Left lung (tissue), 10 donors: ENCODE measurements around the gene TRIP10. TPM values are rescaled to one million over a fixed set of nuclear protein-coding genes. Genes with fewer than 3 reads are reported as not detected.
A peak's percentile ranks its signal among the peaks of the same experiment; 100 is the strongest.

Experiments used
- ATAC-seq: fragments of 200-7000 bp; cut with Tn5 transposase; one replicate; pipeline ENCODE4 v1.9.1; 2020; ENCODE audit warnings: moderate library complexity
- DNase-seq, 4 donors: peaks; one replicate each; pipeline ENCODE4 v3.0.0-alpha.2; 2013 to 2020
- H3K27ac ChIP-seq, 2 donors: fragments of 200-600 bp; sonication (generic) in 1 of 2; one replicate each; pipeline versions ENCODE4 v1.5.0 to v1.8.0; 2020 to 2021
- H3K27me3 ChIP-seq, 2 donors: fragments of 200-600 bp; sonication (generic) in 1 of 2; one replicate each; pipeline versions ENCODE4 v1.5.0 to v1.8.0; 2020 to 2021
- H3K36me3 ChIP-seq, 2 donors: fragments of 200-600 bp; sonication (generic) in 1 of 2; one replicate each; pipeline versions ENCODE4 v1.5.0 to v1.8.0; 2020 to 2021
- H3K4me1 ChIP-seq, 2 donors: fragments of 200-600 bp; one replicate each; pipeline ENCODE4 v1.8.0; 2021
- H3K4me3 ChIP-seq, 2 donors: fragments of 200-600 bp; sonication (generic) in 1 of 2; one replicate each; pipeline versions ENCODE4 v1.5.0 to v1.8.0; 2020 to 2021; ENCODE audit warnings: mild to moderate bottlenecking in 1 of 2
- H3K9me3 ChIP-seq, 2 donors: fragments of 200-600 bp; sonication (generic) in 1 of 2; one replicate each; pipeline versions ENCODE4 v1.5.0 to v1.8.0; 2020 to 2021
- CTCF ChIP-seq, 2 donors: fragments of 200-600 bp; sonication (generic) in 1 of 2; IDR thresholded peaks; one replicate each; pipeline versions ENCODE4 v1.5.0 to v1.8.0; 2021; ENCODE audit warnings: antibody characterized with exemption in 2 of 2
- intact Hi-C, 2 donors: fragments of 100-400 bp; cut with DNase I; formaldehyde crosslinking; loops; one replicate each; pipeline versions ENCODE4 v1.11.2 to v1.14.2; 2022
- polyA plus RNA-seq, 6 donors: library from polyadenylated mRNA; unstranded; fragments of 120-200 nt; gene quantifications; one replicate each; pipeline ENCODE4 v1.2.1, GENCODE V29; 2013; ENCODE audit not compliant: insufficient read length in 6 of 6
- total RNA-seq, 2 donors: library from RNA; stranded (reverse); fragmentation: NEBNext Ultra II Directional; extraction: Animal tissue kit (Norgen Biotek cat#: 25700); gene quantifications; one replicate each; pipeline ENCODE4 v1.2.1, GENCODE V29; 2021
- donor health status: DM: no; HTN: yes; CAD: no.
- donor health status: DM: no; HTN: no; CAD: no.

The TRIP10 gene
- total and polyA plus RNA-seq, 8 donors: 62.3 to 120 (median 92.8) TPM

GRCh38 chr19:6717441-6717971 lies 22.0 kb upstream of the TRIP10 start:
- H3K27ac ChIP-seq: no peak overlapping the region
- intact Hi-C loops: no loop called here
- H3K36me3 ChIP-seq: peaks cover 0 to 3% of the 10 kb centered on the region in 2 donors
- no peak for DNase-seq
- H3K4me1 ChIP-seq: peaks cover 15 to 24% of the 10 kb centered on the region in 2 donors
- no peak for ATAC-seq
- TF ChIP-seq CTCF (IDR thresholded peaks at IDR 0.05): no peak
- H3K9me3 ChIP-seq: no peaks in the 10 kb centered on the region
- no peak overlapping the region for H3K4me3 ChIP-seq
- H3K27me3 ChIP-seq: peaks cover 0 to 3% of the 10 kb centered on the region in 2 donors

GRCh38 chr19:6718111-6718740 lies 21.3 kb upstream of the TRIP10 start:
- no peaks in the 10 kb centered on the region for H3K36me3 ChIP-seq
- intact Hi-C loops: no loop called here
- no peak overlapping the region for H3K4me3 ChIP-seq
- H3K4me1 ChIP-seq: peaks cover 22 to 31% of the 10 kb centered on the region in 2 donors
- peak in 1 of 4 donors; percentile 65 for DNase-seq
- ATAC-seq: no peak
- no peak for TF ChIP-seq CTCF (IDR thresholded peaks at IDR 0.05)
- H3K27me3 ChIP-seq: peaks cover 0 to 3% of the 10 kb centered on the region in 2 donors
- no peaks in the 10 kb centered on the region for H3K9me3 ChIP-seq
- H3K27ac ChIP-seq: no peak overlapping the region

- TF ChIP-seq CTCF (IDR thresholded peaks at IDR 0.05): no peak
- DNase-seq (peak in 1 of 4 donors; percentile 81), ATAC-seq (peak; percentile 45)
- Histone ChIP-seq H3K4me3 (peak overlapping the region; percentile 22 to 47), H3K4me1 (peaks cover 26 to 39% of the 10 kb centered on the region in 2 donors), H3K9me3 (no peaks in the 10 kb centered on the region), H3K27me3 (peaks cover 0 to 3% of the 10 kb centered on the region in 2 donors), H3K36me3 (no peaks in the 10 kb centered on the region), H3K27ac (no peak overlapping the region)
- intact Hi-C loops: no loop called here
Observed at GRCh38 chr19:6718741-6719539, 20.5 kb upstream of the TRIP10 start.

- Histone ChIP-seq H3K4me1 (peaks cover 26 to 44% of the 10 kb centered on the region in 2 donors), H3K4me3 (peak overlapping the region; percentile 22 to 47), H3K27ac (no peak overlapping the region), H3K36me3 (no peaks in the 10 kb centered on the region), H3K27me3 (peaks cover 0 to 3% of the 10 kb centered on the region in 2 donors), H3K9me3 (no peaks in the 10 kb centered on the region)
- intact Hi-C loops: no loop called here
- ATAC-seq (peak; percentile 5), DNase-seq (no peak)
- no peak for TF ChIP-seq CTCF (IDR thresholded peaks at IDR 0.05)
Observed at GRCh38 chr19:6719540-6719861, 20.0 kb upstream of the TRIP10 start.

GRCh38 chr19:6719992-6720368 lies 19.5 kb upstream of the TRIP10 start:
- Histone ChIP-seq H3K4me1 (peaks cover 26 to 49% of the 10 kb centered on the region in 2 donors), H3K27me3 (peaks cover 0 to 3% of the 10 kb centered on the region in 2 donors), H3K9me3 (no peaks in the 10 kb centered on the region), H3K36me3 (no peaks in the 10 kb centered on the region), H3K4me3 (peak overlapping the region; percentile 22 to 47), H3K27ac (no peak overlapping the region)
- no peak for DNase-seq
- no peak for TF ChIP-seq CTCF (IDR thresholded peaks at IDR 0.05)
- no peak for ATAC-seq
- intact Hi-C loops: no loop called here
